H7 (cell line): ENCODE results near the gene UBE2K. TPM values are rescaled to one million over a fixed set of nuclear protein-coding genes. Genes with fewer than 3 reads are reported as not detected.
"Not testable (repeated sequence)": the region's sequence is repeated elsewhere in the genome, so short reads cannot be mapped to it uniquely, and the experiment has no call there.

Source experiments
- DNase-seq: peaks from one replicate; pipeline ENCODE4 v3.0.0; 2012
- H3K27me3 ChIP-seq: 2 replicates; pipeline ENCODE4 v1.6.0; 2011; ENCODE audit warnings: mild to moderate bottlenecking, low read length; ENCODE audit not compliant: control insufficient read depth, insufficient read depth
- H3K36me3 ChIP-seq: replicated peaks from 2 replicates; pipeline ENCODE4 v1.5.1; 2011; ENCODE audit warnings: low read length; ENCODE audit not compliant: control insufficient read depth, insufficient read depth
- H3K4me3 ChIP-seq: 2 replicates; pipeline ENCODE4 v1.5.1; 2011; ENCODE audit warnings: low read depth, mild to moderate bottlenecking, control low read depth, low read length, moderate library complexity; ENCODE audit not compliant: insufficient read depth
- total RNA-seq: library from RNA; depleted of rRNA; stranded (reverse); fragments of >200 nt; shearing (Covaris generic); gene quantifications from 2 replicates; pipeline ENCODE4 v1.2.3, GENCODE V29; 2014

UBE2K gene
- total RNA-seq, 1 experiment from 2014 or later = 26.4 TPM

DNA sequence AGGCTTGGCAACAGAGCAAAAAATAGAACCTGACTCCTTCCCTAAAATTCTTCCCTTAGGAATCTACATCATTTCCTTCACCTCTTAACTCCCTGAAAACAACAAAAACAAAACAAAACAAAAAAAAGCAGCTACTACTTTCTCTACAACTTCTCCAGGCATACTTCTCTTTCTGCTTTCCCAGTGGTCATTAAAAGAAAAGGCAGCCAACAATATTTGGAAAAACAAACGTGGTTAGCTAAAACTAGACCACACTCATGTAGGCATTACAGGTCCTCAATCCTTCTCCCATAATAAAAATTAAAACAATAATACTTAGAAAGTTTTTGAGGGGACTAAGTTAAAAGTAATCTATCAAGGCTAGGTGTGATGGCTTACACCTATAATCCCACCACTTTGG is 30.2 kb upstream of the UBE2K start:
- Histone ChIP-seq H3K36me3 (no peaks in the 10 kb centered on the region), H3K27me3 (no peaks in the 10 kb centered on the region), H3K4me3 (no peak overlapping the region)
- no peak for DNase-seq

DNA sequence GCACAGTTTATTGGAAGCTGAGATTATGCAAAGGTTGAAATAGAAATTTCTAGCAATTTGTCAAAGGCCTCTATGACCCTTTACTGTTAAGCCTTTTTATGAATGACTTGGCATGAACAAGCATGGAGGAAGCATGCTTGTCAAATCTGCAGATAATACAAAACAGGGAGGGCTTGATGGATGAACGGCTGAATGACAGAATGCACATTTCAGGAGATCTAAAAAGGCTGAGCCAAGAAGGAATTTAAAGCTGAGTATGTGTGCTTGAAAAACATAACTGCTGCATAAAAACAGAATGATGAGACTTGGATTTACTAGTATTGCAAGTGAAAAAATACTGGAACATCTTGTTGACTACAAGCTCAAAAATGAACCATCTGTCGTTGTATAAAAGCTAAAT is 29.0 kb upstream of the UBE2K start:
- no peak for DNase-seq
- H3K27me3 ChIP-seq = no peaks in the 10 kb centered on the region
- H3K36me3 ChIP-seq = no peaks in the 10 kb centered on the region
- no peak overlapping the region for H3K4me3 ChIP-seq

DNA sequence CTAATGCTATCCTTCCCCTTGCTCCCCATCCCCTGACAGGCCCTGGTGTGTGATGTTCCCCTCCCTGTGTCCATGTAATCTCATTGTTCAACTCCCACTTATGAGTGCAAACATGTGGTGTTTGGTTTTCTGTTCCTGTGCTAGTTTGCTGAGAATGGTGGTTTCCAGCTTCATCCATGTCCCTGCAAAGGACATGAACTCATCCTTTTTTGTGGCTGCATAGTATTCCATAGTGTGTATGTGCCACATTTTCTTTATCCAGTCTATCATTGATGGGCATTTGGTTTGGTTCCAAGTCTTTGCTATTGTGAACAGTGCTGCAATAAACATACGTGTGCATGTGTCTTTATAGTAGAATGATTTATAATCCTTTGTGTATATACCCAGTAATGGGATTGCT is 27.6 kb upstream of the UBE2K start:
- not testable (repeated sequence) for H3K36me3 ChIP-seq, H3K4me3 ChIP-seq, H3K27me3 ChIP-seq, DNase-seq

DNA sequence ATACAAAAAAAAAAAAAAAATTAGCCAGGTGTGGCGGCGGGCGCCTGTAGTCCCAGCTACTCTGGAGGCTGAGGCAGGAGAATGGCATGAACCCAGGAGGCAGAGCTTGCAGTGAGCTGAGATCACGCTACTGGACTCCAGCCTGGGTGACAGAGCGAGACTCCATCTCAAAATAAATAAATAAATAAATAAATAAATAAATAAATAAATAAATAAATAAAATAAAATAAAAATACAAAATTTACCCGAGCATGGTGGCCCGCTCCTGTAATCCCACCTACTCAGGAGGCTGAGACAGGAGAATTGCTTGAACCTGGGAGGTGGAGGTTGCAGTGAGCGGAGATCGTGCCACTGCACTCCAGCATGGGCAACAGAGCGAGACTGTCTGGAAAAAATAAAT is 22.3 kb upstream of the UBE2K start:
- H3K4me3 ChIP-seq, DNase-seq, H3K36me3 ChIP-seq, H3K27me3 ChIP-seq: not testable (repeated sequence)

DNA sequence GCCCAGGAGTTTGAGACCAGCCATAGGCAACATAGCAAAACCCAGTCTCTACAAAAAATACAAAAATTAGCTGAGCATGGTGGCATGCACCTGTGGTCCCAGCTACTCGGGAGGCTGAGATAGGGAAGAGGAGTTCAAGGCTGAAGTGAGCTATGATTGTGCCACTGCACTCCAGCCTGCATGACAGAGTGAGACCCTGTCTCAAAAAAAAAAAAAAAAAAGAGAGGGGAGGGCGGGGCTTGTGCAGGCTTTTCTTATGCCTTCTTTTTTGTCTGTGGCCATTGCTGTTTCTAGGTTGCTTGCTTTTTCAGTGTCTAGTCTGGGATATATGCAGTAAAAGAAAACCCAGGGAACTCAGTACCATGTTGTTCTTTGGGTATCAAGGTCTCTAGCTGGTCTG is 16.9 kb upstream of the UBE2K start:
- DNase-seq, H3K36me3 ChIP-seq, H3K27me3 ChIP-seq, H3K4me3 ChIP-seq: not testable (repeated sequence)

DNA sequence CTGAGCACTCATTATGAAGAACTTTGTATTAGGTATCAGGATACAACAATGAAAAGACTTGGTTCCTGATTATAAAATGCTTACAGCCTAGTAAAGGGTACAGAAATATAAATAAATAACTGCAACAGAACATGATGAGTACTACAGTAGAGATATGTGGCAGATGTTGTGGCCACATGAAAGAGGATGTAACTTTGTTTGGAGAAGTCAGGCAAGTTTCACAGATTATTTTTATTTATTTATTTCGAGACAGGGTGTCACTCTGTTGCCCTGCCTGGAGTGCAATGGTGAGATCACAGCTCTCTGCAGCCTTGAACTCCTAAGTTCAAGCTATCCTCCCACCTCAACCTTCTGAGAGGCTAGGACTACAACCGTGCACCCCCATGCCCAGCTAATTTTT is 15.8 kb upstream of the UBE2K start:
- no peaks in the 10 kb centered on the region for H3K27me3 ChIP-seq
- H3K36me3 ChIP-seq = no peaks in the 10 kb centered on the region
- DNase-seq = no peak
- H3K4me3 ChIP-seq = no peak overlapping the region

DNA sequence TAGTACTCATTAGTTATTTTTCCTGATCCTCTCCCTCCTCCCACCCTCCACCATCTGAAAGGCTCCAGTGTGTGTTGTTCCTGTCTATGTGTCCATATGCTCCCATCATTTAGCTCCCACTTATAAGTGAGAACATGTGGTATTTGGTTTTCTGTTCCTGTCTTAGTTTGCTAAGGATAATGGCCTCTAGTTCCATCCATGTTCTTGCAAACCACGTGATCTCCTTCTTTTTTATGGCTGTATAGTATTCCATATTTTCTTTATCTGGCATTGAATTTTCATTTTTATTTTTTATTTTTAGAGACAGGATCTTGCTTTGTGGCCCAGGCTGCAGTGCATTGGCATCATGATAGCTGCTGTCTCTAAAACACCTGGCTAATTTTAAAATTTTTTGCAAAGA is 11.9 kb upstream of the UBE2K start:
- no peaks in the 10 kb centered on the region for H3K27me3 ChIP-seq
- no peaks in the 10 kb centered on the region for H3K36me3 ChIP-seq
- H3K4me3 ChIP-seq = no peak overlapping the region
- DNase-seq = no peak

DNA sequence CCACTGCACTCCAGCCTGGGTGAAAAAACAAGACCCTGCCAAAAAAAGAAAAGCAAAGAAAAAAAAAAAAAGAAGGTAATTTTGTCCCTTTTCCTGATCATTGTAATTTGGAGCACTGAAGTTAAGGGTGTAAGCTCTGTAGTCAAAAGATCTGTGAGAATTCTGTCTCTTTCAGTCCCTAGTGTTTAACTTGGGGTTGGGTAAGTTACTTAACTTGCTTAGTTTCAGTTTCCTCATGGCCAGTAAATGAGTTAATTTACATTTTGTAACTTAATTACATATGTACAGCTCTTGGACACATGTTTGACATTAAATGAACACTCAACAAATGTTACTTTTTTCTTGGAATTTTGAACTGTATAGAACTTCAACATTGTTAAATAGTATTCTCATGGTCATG is 10.9 kb upstream of the UBE2K start:
- H3K27me3 ChIP-seq = no peaks in the 10 kb centered on the region
- no peak for DNase-seq
- H3K4me3 ChIP-seq = no peak overlapping the region
- no peaks in the 10 kb centered on the region for H3K36me3 ChIP-seq

DNA sequence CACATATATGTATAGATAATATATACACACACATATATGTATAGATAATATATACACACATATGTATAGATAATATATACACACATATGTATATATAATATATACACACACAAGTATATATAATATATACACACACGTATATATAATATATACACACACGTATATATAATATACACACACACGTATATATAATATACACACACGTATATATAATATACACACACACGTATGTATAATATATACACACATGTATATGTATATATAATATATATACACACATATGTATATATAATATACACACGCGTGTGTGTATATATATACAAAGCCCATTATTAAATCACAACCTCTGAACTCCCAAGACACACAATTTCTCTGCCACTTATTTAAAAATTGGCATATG is 8.0 kb upstream of the UBE2K start:
- Histone ChIP-seq H3K4me3 (no peak overlapping the region), H3K27me3 (no peaks in the 10 kb centered on the region), H3K36me3 (no peaks in the 10 kb centered on the region)
- DNase-seq = no peak

DNA sequence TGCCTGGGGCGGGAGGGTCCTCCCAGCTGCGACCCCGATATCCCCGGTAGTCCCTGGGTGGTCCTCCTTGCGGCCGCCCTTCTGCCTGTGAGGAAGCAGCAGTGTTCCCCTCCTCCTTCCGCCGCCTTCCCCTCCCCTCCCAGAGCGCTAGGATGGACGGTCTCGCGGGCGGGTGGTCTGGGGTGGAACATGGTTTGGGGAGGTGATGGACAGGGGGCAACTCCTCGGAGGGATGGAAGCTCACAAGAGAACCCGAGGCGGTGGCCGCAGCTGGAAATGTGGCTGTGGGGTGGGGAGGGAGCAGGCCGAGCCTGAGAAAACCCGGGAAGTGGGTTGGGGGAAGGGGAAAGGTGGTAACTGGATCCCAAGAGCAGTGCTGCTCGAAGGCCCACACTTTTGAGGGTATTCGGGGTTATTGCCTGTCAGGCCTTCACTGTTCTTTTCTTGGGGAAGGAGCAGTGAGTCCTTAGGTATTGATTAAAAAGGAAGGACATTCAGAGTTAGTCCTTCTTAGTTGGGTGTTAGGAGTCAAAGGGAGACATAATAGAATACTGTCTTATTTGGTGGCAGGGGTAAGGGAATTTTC is 581 bp downstream of the UBE2K start:
- H3K4me3 ChIP-seq = peak overlapping the region; percentile 68
- H3K36me3 ChIP-seq = no peaks in the 10 kb centered on the region
- DNase-seq = peak; percentile 76
- H3K27me3 ChIP-seq = no peaks in the 10 kb centered on the region

DNA sequence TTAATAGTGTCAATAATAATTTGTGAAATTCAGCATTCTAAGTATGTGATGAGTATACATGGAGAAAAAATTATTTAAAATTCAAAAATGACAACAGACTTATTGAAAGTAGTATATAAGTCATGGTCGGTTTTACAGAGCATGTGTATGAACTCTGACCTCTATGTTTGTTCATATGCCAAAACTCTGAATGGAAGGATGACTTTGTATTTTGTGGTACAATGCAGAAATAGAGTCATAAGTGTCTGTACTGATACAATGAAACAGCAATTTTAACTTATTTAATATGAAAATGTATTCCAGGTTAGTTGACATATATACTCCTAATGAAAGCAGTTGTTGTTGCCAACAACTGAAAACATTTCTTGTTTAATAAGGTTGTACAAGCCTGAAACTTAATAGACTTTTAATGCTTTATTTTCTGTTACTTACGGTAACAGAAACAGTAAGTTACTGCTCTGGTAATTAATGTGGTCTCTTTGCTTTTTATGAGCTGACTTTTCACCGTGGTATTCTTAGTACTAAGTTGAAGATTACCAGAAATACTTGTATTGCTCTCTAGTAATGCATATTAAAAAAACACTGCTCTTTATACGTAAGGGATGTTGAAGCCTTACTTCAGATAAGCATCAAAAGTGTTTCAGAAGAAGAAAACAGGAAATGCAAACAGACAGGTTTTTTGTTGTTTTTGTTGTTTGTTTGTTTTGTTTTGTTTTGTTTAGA is 1.9 kb downstream of the UBE2K start:
- no peaks in the 10 kb centered on the region for H3K36me3 ChIP-seq
- no peaks in the 10 kb centered on the region for H3K27me3 ChIP-seq
- no peak for DNase-seq
- peak overlapping the region; percentile 68 for H3K4me3 ChIP-seq

DNA sequence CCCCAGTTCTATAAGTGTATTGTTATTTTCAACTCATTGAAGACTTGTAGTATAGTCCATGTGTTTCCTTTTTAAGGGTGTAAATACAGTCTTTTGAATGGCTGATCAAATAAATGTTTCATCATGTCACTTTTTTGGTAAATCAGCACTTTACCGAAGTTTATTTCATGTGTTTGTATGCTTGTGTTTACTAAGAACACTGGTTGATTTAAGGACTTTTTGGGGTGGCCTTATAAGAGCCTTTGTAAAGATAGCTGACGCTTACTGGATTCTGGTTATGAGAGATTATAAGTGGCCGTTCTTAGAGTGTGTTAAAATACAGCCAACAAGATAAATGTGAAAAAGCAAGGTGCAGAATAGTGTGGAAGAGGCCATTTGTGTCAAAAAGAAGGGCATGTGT is 2.6 kb downstream of the UBE2K start:
- H3K4me3 ChIP-seq = no peak overlapping the region
- H3K36me3 ChIP-seq = no peaks in the 10 kb centered on the region
- no peaks in the 10 kb centered on the region for H3K27me3 ChIP-seq

DNA sequence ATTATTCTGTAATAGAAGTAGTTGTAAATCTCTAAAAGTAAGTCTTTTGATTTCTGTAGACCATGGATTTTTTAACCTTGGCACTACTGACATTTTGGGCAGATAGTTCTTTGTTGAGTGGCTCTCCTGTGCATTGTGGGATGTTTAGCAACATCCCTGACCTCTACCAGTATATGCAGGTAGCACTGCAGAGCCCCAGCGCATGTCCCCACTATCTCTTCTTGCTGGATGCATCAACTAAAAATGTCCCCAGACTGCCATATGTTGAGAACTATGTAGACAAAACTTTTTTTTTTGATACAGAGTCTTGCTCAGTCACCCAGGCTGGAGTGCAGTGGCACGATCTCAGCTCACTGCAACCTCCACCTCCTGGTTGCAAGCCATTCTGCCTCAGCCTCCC is 4.8 kb downstream of the UBE2K start:
- DNase-seq = no peak
- H3K27me3 ChIP-seq = no peaks in the 10 kb centered on the region
- no peaks in the 10 kb centered on the region for H3K36me3 ChIP-seq
- H3K4me3 ChIP-seq = no peak overlapping the region

More for the DNA sequence above, 2.6 kb downstream of the UBE2K start:
- no peak for DNase-seq

DNA sequence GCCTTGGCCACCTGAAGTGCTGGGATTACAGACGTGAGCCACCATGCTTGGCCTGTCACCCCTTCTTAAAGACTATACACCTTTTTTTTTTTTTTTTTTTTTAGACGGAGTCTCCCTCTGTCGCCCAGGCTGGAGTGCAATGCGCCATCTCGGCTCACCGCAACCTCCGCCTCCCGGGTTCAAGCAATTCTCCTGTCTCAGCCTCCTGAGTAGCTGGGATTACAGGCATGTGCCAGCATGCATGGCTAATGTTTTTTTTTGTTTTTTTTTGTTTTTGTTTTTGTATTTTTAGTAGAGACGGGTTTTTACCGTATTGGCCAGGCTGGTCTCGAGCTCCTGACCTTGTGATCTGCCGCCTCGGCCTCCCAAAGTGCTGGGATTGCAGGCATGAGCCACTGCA is 6.9 kb downstream of the UBE2K start:
- not testable (repeated sequence) for DNase-seq, H3K27me3 ChIP-seq, H3K36me3 ChIP-seq, H3K4me3 ChIP-seq

DNA sequence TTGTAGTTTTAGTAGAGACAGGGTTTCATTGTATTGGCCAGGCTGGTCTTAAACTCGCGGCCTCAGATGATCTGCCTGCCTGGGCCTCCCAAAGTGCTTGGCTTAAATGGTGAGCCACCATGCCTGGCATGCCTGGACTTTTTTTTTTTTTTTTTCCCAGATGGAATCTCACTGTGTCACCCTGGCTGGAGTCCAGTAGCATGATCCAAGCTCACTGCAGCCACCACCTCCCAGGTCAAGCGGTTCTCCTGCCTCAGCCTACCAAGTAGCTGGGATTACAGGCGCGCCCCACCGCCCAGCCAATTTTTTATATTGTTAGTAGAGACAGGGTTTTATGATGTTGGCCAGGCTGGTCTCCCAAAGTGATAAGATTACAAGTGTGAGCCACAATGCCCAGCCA is 8.4 kb downstream of the UBE2K start:
- H3K27me3 ChIP-seq = no peaks in the 10 kb centered on the region
- DNase-seq = no peak

More for the DNA sequence above, 8.4 kb downstream of the UBE2K start:
- Histone ChIP-seq H3K4me3 (no peak overlapping the region), H3K36me3 (no peaks in the 10 kb centered on the region)
